ENCODE measurements around the gene CEP97.

DNA sequence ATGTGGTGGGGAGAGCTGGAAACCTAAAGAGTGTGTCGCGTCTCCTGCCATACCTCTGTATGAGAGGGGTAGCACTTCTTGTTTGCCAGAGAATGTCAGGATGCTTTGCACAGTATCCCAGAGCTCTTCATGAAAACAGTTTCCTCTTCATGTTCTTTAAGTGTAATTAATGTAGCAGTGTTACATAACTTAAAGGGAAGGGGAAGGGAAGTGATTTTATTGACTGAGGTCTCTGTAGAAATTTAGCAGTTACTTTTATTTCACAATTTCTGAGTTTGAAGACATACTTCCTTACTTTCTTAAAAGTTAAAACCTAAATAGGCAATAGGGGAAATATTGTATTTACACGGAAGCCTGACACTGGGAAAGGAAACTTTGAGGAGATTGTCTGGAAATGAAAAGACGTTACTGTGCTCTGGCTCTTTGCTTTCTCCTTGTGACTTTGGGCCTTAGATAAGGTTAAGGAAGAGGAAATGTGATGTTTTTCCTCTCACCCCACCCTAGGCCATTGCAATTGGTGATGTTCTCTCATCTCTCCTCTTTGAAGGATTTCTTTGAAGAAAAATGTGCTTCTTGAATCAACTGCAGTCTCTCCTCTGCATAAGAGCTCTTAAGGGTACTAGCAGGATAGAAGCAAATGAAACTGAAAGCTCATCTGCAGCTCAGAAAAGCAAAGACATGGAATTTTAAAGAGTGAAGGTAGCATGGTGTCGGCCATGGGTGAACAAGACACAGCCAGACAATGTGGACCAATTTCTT is 60.6 kb downstream of the CEP97 start:
- TF ChIP-seq, protein P1, sequence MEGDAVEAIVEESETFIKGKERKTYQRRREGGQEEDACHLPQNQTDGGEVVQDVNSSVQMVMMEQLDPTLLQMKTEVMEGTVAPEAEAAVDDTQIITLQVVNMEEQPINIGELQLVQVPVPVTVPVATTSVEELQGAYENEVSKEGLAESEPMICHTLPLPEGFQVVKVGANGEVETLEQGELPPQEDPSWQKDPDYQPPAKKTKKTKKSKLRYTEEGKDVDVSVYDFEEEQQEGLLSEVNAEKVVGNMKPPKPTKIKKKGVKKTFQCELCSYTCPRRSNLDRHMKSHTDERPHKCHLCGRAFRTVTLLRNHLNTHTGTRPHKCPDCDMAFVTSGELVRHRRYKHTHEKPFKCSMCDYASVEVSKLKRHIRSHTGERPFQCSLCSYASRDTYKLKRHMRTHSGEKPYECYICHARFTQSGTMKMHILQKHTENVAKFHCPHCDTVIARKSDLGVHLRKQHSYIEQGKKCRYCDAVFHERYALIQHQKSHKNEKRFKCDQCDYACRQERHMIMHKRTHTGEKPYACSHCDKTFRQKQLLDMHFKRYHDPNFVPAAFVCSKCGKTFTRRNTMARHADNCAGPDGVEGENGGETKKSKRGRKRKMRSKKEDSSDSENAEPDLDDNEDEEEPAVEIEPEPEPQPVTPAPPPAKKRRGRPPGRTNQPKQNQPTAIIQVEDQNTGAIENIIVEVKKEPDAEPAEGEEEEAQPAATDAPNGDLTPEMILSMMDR (optimal IDR thresholded peaks at IDR 0.05 in 1 of 3, IDR thresholded peaks at IDR 0.05 in 1 of 3, conservative IDR thresholded peaks at IDR 0.05 in 1 of 3; ENCODE audit: extremely low read depth in 1 of 3, insufficient read depth in 2 of 3, low read length in 3 of 3): no peak
- no peak for TF ChIP-seq EZH2 (IDR thresholded peaks at IDR 0.05; ENCODE audit: low read length)

All from keratinocyte (primary cell).